ENCODE results near the gene PSG2.
"Not testable (repeated sequence)": the region's sequence is repeated elsewhere in the genome, so short reads cannot be mapped to it uniquely, and the experiment has no call there.

GRCh38 chr19:43059482-43059881 is 23.0 kb downstream of the PSG2 start:
- TF ChIP-seq CTCF, POLR2AphosphoS5, POLR2A, EP300 (IDR thresholded peaks at IDR 0.05): not testable (repeated sequence)
